Muscle layer of duodenum (tissue), 2 donors: ENCODE results near the gene ZFYVE1.
"Not testable (repeated sequence)": the region's sequence is repeated elsewhere in the genome, so short reads cannot be mapped to it uniquely, and the experiment has no call there.

Experiments
- H3K27ac ChIP-seq: one replicate; pipeline ENCODE4 v1.7.0; 2013; ENCODE audit warnings: mild to moderate bottlenecking, low read length
- H3K27me3 ChIP-seq: one replicate; pipeline ENCODE4 v1.7.0; 2013; ENCODE audit warnings: low read depth, mild to moderate bottlenecking, control low read depth, low read length
- H3K36me3 ChIP-seq, 2 donors: one replicate each; pipeline ENCODE4 v1.7.0; 2013; ENCODE audit warnings: low read length in 2 of 2, control low read depth in 1 of 2, mild to moderate bottlenecking in 1 of 2; ENCODE audit not compliant: insufficient read depth in 2 of 2, control insufficient read depth in 1 of 2
- H3K4me1 ChIP-seq, 2 donors: one replicate each; pipeline ENCODE4 v1.7.0; 2013; ENCODE audit warnings: low read length in 2 of 2, mild to moderate bottlenecking in 2 of 2, control low read depth in 1 of 2, moderate library complexity in 1 of 2; ENCODE audit not compliant: insufficient read depth in 2 of 2, control insufficient read depth in 1 of 2
- H3K4me3 ChIP-seq, 2 donors: one replicate each; pipeline ENCODE4 v1.7.0; 2013; ENCODE audit warnings: low read length in 2 of 2, low read depth in 1 of 2, mild to moderate bottlenecking in 1 of 2
- H3K9me3 ChIP-seq, 2 donors: one replicate each; pipeline ENCODE4 v1.7.0; 2013; ENCODE audit warnings: low read length in 2 of 2, control low read depth in 1 of 2, mild to moderate bottlenecking in 1 of 2; ENCODE audit not compliant: control insufficient read depth in 1 of 2
- donor health status: healthy.

Gene ZFYVE1

DNA sequence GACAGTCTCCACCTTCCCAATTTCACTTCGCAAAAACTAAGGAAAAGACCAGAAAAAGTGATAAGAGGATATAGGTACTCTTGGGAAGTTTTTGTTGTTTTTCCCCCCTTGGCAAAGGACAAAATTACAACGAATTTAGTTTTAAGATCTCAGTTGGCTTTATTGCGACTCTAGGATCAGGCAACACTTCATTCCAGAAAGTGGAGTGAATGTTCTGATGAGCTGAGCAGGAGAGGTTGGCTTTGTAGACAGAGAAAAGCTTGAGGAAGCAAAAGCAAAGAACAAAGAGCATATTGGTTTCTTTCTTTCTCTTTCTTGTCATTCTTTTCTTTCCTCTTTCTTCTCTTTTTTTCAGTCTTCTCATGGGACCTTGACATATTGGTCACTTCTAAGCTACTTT lies 640 bp upstream of the ZFYVE1 start:
- peaks cover 8 to 9% of the 10 kb centered on the region in 2 donors for H3K36me3 ChIP-seq
- peaks cover 5 to 29% of the 10 kb centered on the region in 2 donors for H3K4me1 ChIP-seq
- no peak overlapping the region for H3K27ac ChIP-seq
- no peaks in the 10 kb centered on the region for H3K9me3 ChIP-seq
- peak overlapping the region; percentile 78 to 79 for H3K4me3 ChIP-seq
- H3K27me3 ChIP-seq: no peaks in the 10 kb centered on the region

GRCh38 chr14:73026243-73026844 lies 562 bp downstream of the ZFYVE1 start:
- Histone ChIP-seq H3K4me1 (peaks cover 5 to 38% of the 10 kb centered on the region in 2 donors), H3K4me3 (peak overlapping the region; percentile 71 to 78), H3K27ac (peak overlapping the region; percentile 75), H3K36me3 (peaks cover 8 to 9% of the 10 kb centered on the region in 2 donors), H3K27me3 (no peaks in the 10 kb centered on the region), H3K9me3 (no peaks in the 10 kb centered on the region)

GRCh38 chr14:73025544-73025943 lies 1.4 kb downstream of the ZFYVE1 start:
- H3K27me3 ChIP-seq: no peaks in the 10 kb centered on the region
- H3K4me3 ChIP-seq: peak overlapping the region; percentile 71 to 78
- H3K27ac ChIP-seq: no peak overlapping the region
- peaks cover 8 to 9% of the 10 kb centered on the region in 2 donors for H3K36me3 ChIP-seq
- H3K9me3 ChIP-seq: no peaks in the 10 kb centered on the region
- peaks cover 5 to 38% of the 10 kb centered on the region in 2 donors for H3K4me1 ChIP-seq

GRCh38 chr14:73022051-73022450 lies 4.9 kb downstream of the ZFYVE1 start:
- Histone ChIP-seq H3K4me1 (peaks cover 5 to 38% of the 10 kb centered on the region in 2 donors), H3K36me3 (peaks cover 9 to 13% of the 10 kb centered on the region in 2 donors), H3K4me3 (peak overlapping the region in 1 of 2 donors; percentile 2), H3K27ac (no peak overlapping the region), H3K27me3 (no peaks in the 10 kb centered on the region), H3K9me3 (no peaks in the 10 kb centered on the region)

- not testable (repeated sequence) for H3K4me1 ChIP-seq, H3K4me3 ChIP-seq, H3K9me3 ChIP-seq, H3K27ac ChIP-seq, H3K27me3 ChIP-seq
- H3K36me3 ChIP-seq: peaks cover 6 to 16% of the 10 kb centered on the region in 2 donors
These were observed 10.9 kb downstream of the ZFYVE1 start for GRCh38 chr14:73016011-73016410.

DNA sequence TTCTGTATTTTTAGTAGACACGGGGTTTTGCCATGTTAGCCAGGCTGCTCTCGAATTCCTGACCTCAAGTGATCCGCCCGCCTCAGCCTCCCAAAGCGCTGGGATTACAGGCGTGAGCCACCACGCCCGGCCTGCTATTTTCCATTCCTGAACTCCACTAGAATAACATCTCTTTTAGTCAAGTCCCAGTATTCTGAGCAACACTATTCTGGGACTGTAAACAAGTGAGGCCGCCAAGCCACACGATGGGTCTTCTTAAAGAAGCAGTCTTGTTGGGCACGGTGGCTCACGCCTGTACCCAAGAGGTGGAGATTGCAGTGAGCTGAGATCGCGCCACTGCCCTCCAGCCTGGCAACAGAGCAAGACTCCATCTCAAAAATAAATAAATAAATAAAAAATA lies 11.4 kb downstream of the ZFYVE1 start:
- H3K4me3 ChIP-seq, H3K27me3 ChIP-seq, H3K27ac ChIP-seq, H3K4me1 ChIP-seq, H3K9me3 ChIP-seq: not testable (repeated sequence)
- peaks cover 6 to 16% of the 10 kb centered on the region in 2 donors for H3K36me3 ChIP-seq

DNA sequence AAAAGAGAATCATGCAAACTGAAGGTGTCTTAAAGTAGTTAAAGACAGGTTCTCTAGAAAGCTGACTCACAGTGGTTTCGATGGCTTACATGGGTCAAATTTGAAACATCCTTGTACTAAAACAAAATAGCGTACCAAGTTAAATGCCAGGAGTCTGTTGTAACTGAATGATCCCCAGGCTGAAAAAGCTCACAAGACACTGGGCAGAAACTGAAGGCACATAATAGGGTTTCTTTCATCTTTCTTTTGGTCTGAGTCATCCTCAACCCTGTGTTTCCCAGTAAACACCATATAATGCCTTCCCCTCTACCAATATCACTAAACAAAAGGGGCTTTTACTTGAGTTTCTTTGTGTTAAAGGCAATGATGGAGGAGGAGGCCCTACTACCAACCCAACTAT lies 12.8 kb downstream of the ZFYVE1 start:
- Histone ChIP-seq H3K9me3 (no peaks in the 10 kb centered on the region), H3K4me1 (no peaks in the 10 kb centered on the region), H3K4me3 (no peak overlapping the region), H3K36me3 (peaks cover 6 to 11% of the 10 kb centered on the region in 2 donors), H3K27ac (peak overlapping the region; percentile 9), H3K27me3 (no peaks in the 10 kb centered on the region)

- not testable (repeated sequence) for H3K9me3 ChIP-seq
These were observed 15.7 kb downstream of the ZFYVE1 start for GRCh38 chr14:73011189-73011588.

DNA sequence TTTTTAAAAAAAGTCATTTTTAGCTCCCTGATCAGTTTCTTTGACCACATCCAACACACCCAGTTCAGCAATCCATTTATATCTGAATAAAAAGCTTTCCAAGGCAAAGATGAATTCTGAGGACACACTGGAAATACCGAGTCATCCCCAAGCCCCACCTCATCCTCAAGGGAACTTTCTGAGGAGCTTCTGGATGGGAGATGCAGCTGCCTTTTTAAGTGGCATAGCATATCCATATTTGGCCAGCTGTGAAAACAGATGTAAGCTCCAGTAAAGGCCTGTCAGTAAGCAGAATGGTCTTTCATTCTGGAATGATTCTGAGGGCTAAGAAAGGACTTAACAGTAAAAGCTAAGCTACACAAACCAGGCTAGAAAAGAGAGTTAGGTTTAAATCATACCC lies 18.4 kb downstream of the ZFYVE1 start:
- H3K36me3 ChIP-seq: peaks cover 3 to 11% of the 10 kb centered on the region in 2 donors
- peak overlapping the region in 1 of 2 donors; percentile 3 for H3K4me3 ChIP-seq
- no peaks in the 10 kb centered on the region for H3K9me3 ChIP-seq
- no peaks in the 10 kb centered on the region for H3K27me3 ChIP-seq
- H3K4me1 ChIP-seq: no peaks in the 10 kb centered on the region
- peak overlapping the region; percentile 34 for H3K27ac ChIP-seq

More at GRCh38 chr14:73011189-73011588, 15.7 kb downstream of the ZFYVE1 start:
- not testable (repeated sequence) for H3K4me3 ChIP-seq, H3K27me3 ChIP-seq, H3K4me1 ChIP-seq, H3K36me3 ChIP-seq, H3K27ac ChIP-seq

GRCh38 chr14:73007835-73008234 lies 19.1 kb downstream of the ZFYVE1 start:
- Histone ChIP-seq H3K27me3 (no peaks in the 10 kb centered on the region), H3K9me3 (no peaks in the 10 kb centered on the region), H3K36me3 (peaks cover 3 to 7% of the 10 kb centered on the region in 2 donors), H3K27ac (no peak overlapping the region), H3K4me3 (no peak overlapping the region), H3K4me1 (no peaks in the 10 kb centered on the region)

GRCh38 chr14:73004641-73005040 lies 22.3 kb downstream of the ZFYVE1 start:
- H3K27ac ChIP-seq, H3K4me3 ChIP-seq, H3K27me3 ChIP-seq, H3K36me3 ChIP-seq, H3K4me1 ChIP-seq, H3K9me3 ChIP-seq: not testable (repeated sequence)

GRCh38 chr14:73003681-73004080 lies 23.2 kb downstream of the ZFYVE1 start:
- H3K27ac ChIP-seq: no peak overlapping the region
- no peaks in the 10 kb centered on the region for H3K27me3 ChIP-seq
- H3K9me3 ChIP-seq: no peaks in the 10 kb centered on the region
- peaks cover 5 to 6% of the 10 kb centered on the region in 2 donors for H3K36me3 ChIP-seq
- no peak overlapping the region for H3K4me3 ChIP-seq
- no peaks in the 10 kb centered on the region for H3K4me1 ChIP-seq
